GM04504 (cell line): ENCODE measurements around the gene MTREX.

Experiments
- DNase-seq: peaks from one replicate; pipeline ENCODE4 v3.0.0-alpha.2; 2012; ENCODE audit warnings: low read depth

The MTREX gene

GRCh38 chr5:55324815-55325418 is 17.1 kb downstream of the MTREX start:
- DNase-seq: no peak

GRCh38 chr5:55325621-55326020 is 17.8 kb downstream of the MTREX start:
- DNase-seq: no peak

- DNase-seq: no peak
Observed at GRCh38 chr5:55327281-55327680, 19.5 kb downstream of the MTREX start.

GRCh38 chr5:55331321-55331720 is 23.5 kb downstream of the MTREX start:
- DNase-seq: no peak

GRCh38 chr5:55333017-55333416 is 25.2 kb downstream of the MTREX start:
- DNase-seq: no peak

GRCh38 chr5:55333811-55334210 is 26.0 kb downstream of the MTREX start:
- DNase-seq: no peak

GRCh38 chr5:55338092-55338613 is 30.4 kb downstream of the MTREX start:
- DNase-seq: no peak

- no peak for DNase-seq
Observed at GRCh38 chr5:55338810-55339243, 31.0 kb downstream of the MTREX start.

GRCh38 chr5:55343107-55343506 is 35.3 kb downstream of the MTREX start:
- DNase-seq: no peak

- DNase-seq: no peak
Observed at GRCh38 chr5:55343609-55344008, 35.8 kb downstream of the MTREX start.

GRCh38 chr5:55344392-55344992 is 36.7 kb downstream of the MTREX start:
- DNase-seq: peak; percentile 25

GRCh38 chr5:55345327-55345726 is 37.5 kb downstream of the MTREX start:
- DNase-seq: no peak

- DNase-seq: no peak
Observed at GRCh38 chr5:55347786-55348185, 40.0 kb downstream of the MTREX start.

GRCh38 chr5:55350754-55351153 is 43.0 kb downstream of the MTREX start:
- DNase-seq: no peak

- DNase-seq: no peak
Observed at GRCh38 chr5:55356896-55357295, 49.1 kb downstream of the MTREX start.

- DNase-seq: no peak
Observed at GRCh38 chr5:55360190-55360589, 52.4 kb downstream of the MTREX start.

- no peak for DNase-seq
Observed at GRCh38 chr5:55363856-55364255, 56.1 kb downstream of the MTREX start.

- DNase-seq: no peak
Observed at GRCh38 chr5:55364537-55365055, 56.8 kb downstream of the MTREX start.

GRCh38 chr5:55370291-55370925 is 62.6 kb downstream of the MTREX start:
- no peak for DNase-seq

GRCh38 chr5:55371145-55371544 is 63.4 kb downstream of the MTREX start:
- no peak for DNase-seq

GRCh38 chr5:55372130-55372925 is 64.5 kb downstream of the MTREX start:
- no peak for DNase-seq

- DNase-seq: no peak
Observed at GRCh38 chr5:55377810-55378209, 70.0 kb downstream of the MTREX start.
